ENCODE data around the gene SETBP1. TPM values are rescaled to one million over a fixed set of nuclear protein-coding genes. Genes with fewer than 3 reads are reported as not detected.

Gene SETBP1
- total and polyA plus RNA-seq, 2 of the 4 experiments (the other 2 are of a cell fraction): 0.19 to 0.36 TPM

GRCh38 chr18:44979748-44980147 is 299.1 kb downstream of the SETBP1 start:
- H2AK5ac ChIP-seq (ENCODE audit: low read depth, low read length): no peak overlapping the region
- no peak for ATAC-seq (ENCODE audit: low read depth)

More at GRCh38 chr18:44979748-44980147, 299.1 kb downstream of the SETBP1 start:
- H3K4me2 ChIP-seq (ENCODE audit: low read depth, low read length): no peak overlapping the region
- no TSS peak for BruUV-seq (replicated peaks)
- H3K14ac ChIP-seq (replicated peaks; ENCODE audit: low read depth, low read length): no peak overlapping the region
- no peak overlapping the region for H3K4ac ChIP-seq (ENCODE audit: low read depth, low read length)
- no peaks in the 10 kb centered on the region for H3K9me1 ChIP-seq (ENCODE audit: insufficient read depth, low read length)
- H3K23ac ChIP-seq (ENCODE audit: low read depth, low read length): no peak overlapping the region
- no peak overlapping the region for H3K4me3 ChIP-seq (ENCODE audit: insufficient read depth, low read depth, low read length)
- no peak overlapping the region for H2BK20ac ChIP-seq (ENCODE audit: low read depth, low read length)
- no peak overlapping the region for H2AFZ ChIP-seq (replicated peaks; ENCODE audit: low read length, poor library complexity)
- ChIA-PET POLR2A (ENCODE audit: unreplicated experiment) (no interaction called here), CTCF (no interaction called here)
- TF ChIP-seq BHLHE40 (IDR thresholded peaks at IDR 0.05; ENCODE audit: low read depth, low read length) (no peak), RAD21 (IDR thresholded peaks at IDR 0.05; ENCODE audit: low read length) (no peak), USF2 (IDR thresholded peaks at IDR 0.05; ENCODE audit: low read depth, low read length) (no peak), RFX5 (IDR thresholded peaks at IDR 0.05; ENCODE audit: low read depth, low read length) (no peak), RCOR1 (IDR thresholded peaks at IDR 0.05; ENCODE audit: insufficient replicate concordance, low read length) (no peak), FOS (IDR thresholded peaks at IDR 0.05; ENCODE audit: low read depth, low read length) (no peak), POLR2A (IDR thresholded peaks at IDR 0.05; ENCODE audit: low read depth, low read length) (no peak), CEBPB (IDR thresholded peaks at IDR 0.05; ENCODE audit: low read depth, low read length) (no peak), ELK1 (IDR thresholded peaks at IDR 0.05; ENCODE audit: borderline replicate concordance, low read depth, low read length) (no peak), MXI1 (IDR thresholded peaks at IDR 0.05; ENCODE audit: borderline replicate concordance, low read depth, low read length) (no peak), SMC3 (IDR thresholded peaks at IDR 0.05; ENCODE audit: low read depth, low read length) (no peak), CHD1 (IDR thresholded peaks at IDR 0.05; ENCODE audit: low read depth, low read length) (no peak), NFE2L2 (IDR thresholded peaks at IDR 0.05; ENCODE audit: low read depth, low read length) (no peak)
- TF ChIP-seq, protein P1, sequence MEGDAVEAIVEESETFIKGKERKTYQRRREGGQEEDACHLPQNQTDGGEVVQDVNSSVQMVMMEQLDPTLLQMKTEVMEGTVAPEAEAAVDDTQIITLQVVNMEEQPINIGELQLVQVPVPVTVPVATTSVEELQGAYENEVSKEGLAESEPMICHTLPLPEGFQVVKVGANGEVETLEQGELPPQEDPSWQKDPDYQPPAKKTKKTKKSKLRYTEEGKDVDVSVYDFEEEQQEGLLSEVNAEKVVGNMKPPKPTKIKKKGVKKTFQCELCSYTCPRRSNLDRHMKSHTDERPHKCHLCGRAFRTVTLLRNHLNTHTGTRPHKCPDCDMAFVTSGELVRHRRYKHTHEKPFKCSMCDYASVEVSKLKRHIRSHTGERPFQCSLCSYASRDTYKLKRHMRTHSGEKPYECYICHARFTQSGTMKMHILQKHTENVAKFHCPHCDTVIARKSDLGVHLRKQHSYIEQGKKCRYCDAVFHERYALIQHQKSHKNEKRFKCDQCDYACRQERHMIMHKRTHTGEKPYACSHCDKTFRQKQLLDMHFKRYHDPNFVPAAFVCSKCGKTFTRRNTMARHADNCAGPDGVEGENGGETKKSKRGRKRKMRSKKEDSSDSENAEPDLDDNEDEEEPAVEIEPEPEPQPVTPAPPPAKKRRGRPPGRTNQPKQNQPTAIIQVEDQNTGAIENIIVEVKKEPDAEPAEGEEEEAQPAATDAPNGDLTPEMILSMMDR (conservative IDR thresholded peaks at IDR 0.05; ENCODE audit: low read depth, low read length): no peak
- H2AK9ac ChIP-seq (replicated peaks; ENCODE audit: low read depth, low read length, poor library complexity): no peak overlapping the region
- no peaks in the 10 kb centered on the region for H4K20me1 ChIP-seq (ENCODE audit: insufficient read depth, low read length)
- WGBS, 2 experiments (ENCODE audit: extremely low coverage in 2 of 2, insufficient read length in 1 of 2): 92% methylated on average over 2 of the region's 3 CpGs; no CpG with 5 or more reads in 1 of the 2 experiments
- no peak overlapping the region for H4K91ac ChIP-seq (ENCODE audit: insufficient read depth, low read depth, low read length)
- no peak overlapping the region for H4K8ac ChIP-seq (ENCODE audit: low read depth in 2 of 2, low read length in 2 of 2)
- no peak for DNase-seq
- intact Hi-C loops (cut with micrococcal nuclease) (no loop called here), in situ Hi-C loops (cut with MboI; ENCODE audit: low sequenced_read_pairs) (no loop called here), dilution Hi-C loops (cut with HindIII; ENCODE audit: low sequenced_read_pairs, unreplicated experiment) (no loop called here)
- H3K9me3 ChIP-seq (ENCODE audit: control insufficient read depth, insufficient read depth, low read length): no peaks in the 10 kb centered on the region
- no peaks in the 10 kb centered on the region for H3K4me1 ChIP-seq (ENCODE audit: control insufficient read depth, insufficient read depth, low read length)
- no peak overlapping the region for H2BK5ac ChIP-seq (ENCODE audit: low read depth, low read length, poor library complexity, severe bottlenecking)
- no peak overlapping the region for H4K5ac ChIP-seq (ENCODE audit: low read depth, low read length)
- H3K79me1 ChIP-seq (ENCODE audit: low read depth in 1 of 2, low read length in 2 of 2): no peaks in the 10 kb centered on the region
- no peak overlapping the region for H3K27ac ChIP-seq (ENCODE audit: insufficient read depth, low read length)
- no peak overlapping the region for H3K56ac ChIP-seq (ENCODE audit: extremely low read depth, insufficient read depth, low read length)
- H3K27me3 ChIP-seq (ENCODE audit: control insufficient read depth, insufficient read depth, low read length): no peaks in the 10 kb centered on the region
- H2BK15ac ChIP-seq (ENCODE audit: low read depth, low read length): no peak overlapping the region
- no peak overlapping the region for H3K18ac ChIP-seq (ENCODE audit: low read depth, low read length)
- no peak overlapping the region for H3K9ac ChIP-seq (ENCODE audit: low read depth, low read length)
- no peaks in the 10 kb centered on the region for H3K36me3 ChIP-seq (ENCODE audit: control insufficient read depth, insufficient read depth, low read length)
- no peak overlapping the region for H2BK120ac ChIP-seq (ENCODE audit: low read depth, low read length)

Measured in IMR-90 (cell line).